H1 (cell line): Measurements from ENCODE around the gene CNTN5. TPM values are rescaled to one million over a fixed set of nuclear protein-coding genes. Genes with fewer than 3 reads are reported as not detected.

Experiments
- CTCF ChIA-PET: fragments of 300-600 bp; sonication (Branson Sonifier 250); formaldehyde crosslinking; loops from one replicate; lab custom pipeline; 2021; ENCODE audit not compliant: partially characterized antibody; lab: Charles Lee
- POLR2A ChIA-PET: fragments of 300-600 bp; sonication (Branson Sonifier 250); formaldehyde crosslinking; loops from one replicate; lab custom pipeline; 2021; ENCODE audit warnings: inconsistent platforms; ENCODE audit not compliant: partially characterized antibody; lab: Charles Lee
- DNase-seq, 2 experiments: peaks; one replicate each; pipeline versions ENCODE4 v3.0.0 to v3.0.0-alpha.2; 2010 to 2022; ENCODE audit warnings: low spot score in 2 of 2, low read depth in 1 of 2, mixed read lengths in 1 of 2
- FAIRE-seq: peaks from 2 replicates; lab custom pipeline; 2011; peaks lifted over from hg19 to GRCh38; lab: Jason Lieb, UNC
- H2AFZ ChIP-seq: 2 replicates; pipeline ENCODE4 v1.8.1; 2012; ENCODE audit warnings: low read length, inconsistent platforms
- H2AK5ac ChIP-seq: 2 replicates; pipeline ENCODE4 v1.6.1; 2013; ENCODE audit warnings: low read depth, low read length
- H2BK120ac ChIP-seq: replicated peaks from 2 replicates; pipeline ENCODE3; 2013; ENCODE audit warnings: low read depth, low read length, inconsistent platforms
- H2BK12ac ChIP-seq: 2 replicates; pipeline ENCODE4 v1.6.1; 2013; ENCODE audit warnings: low read depth, low read length
- H2BK15ac ChIP-seq: 2 replicates; pipeline ENCODE4 v1.6.1; 2013; ENCODE audit warnings: low read length
- H2BK20ac ChIP-seq: 2 replicates; pipeline ENCODE4 v1.6.1; 2013; ENCODE audit warnings: low read length
- H2BK5ac ChIP-seq: 2 replicates; pipeline ENCODE4 v1.6.1; 2013; ENCODE audit warnings: low read depth, low read length
- H3K14ac ChIP-seq: 2 replicates; pipeline ENCODE4 v1.6.1; 2013; ENCODE audit warnings: inconsistent platforms; ENCODE audit not compliant: insufficient read length
- H3K18ac ChIP-seq: 2 replicates; pipeline ENCODE4 v1.6.1; 2013; ENCODE audit warnings: low read length; ENCODE audit errors: extremely low read depth
- H3K23ac ChIP-seq: 2 replicates; pipeline ENCODE4 v1.6.1; 2013; ENCODE audit warnings: inconsistent platforms; ENCODE audit not compliant: insufficient read length
- H3K23me2 ChIP-seq: 2 replicates; pipeline ENCODE4 v1.6.1; 2013; ENCODE audit warnings: low read depth, low read length
- H3K27ac ChIP-seq: 2 replicates; pipeline ENCODE4 v1.6.1; 2011; ENCODE audit warnings: low read depth, low read length, inconsistent platforms
- H3K27me3 ChIP-seq, 4 experiments: replicated peaks in 1 of 4; 1 replicate in 1 of 4; 2 replicates in 3 of 4; pipeline versions ENCODE4 v1.6.1 to v1.8.1; 2011 to 2013; ENCODE audit warnings: low read length in 3 of 4, mild to moderate bottlenecking in 3 of 4, inconsistent platforms in 2 of 4, mixed read lengths in 2 of 4, moderate library complexity in 1 of 4; ENCODE audit not compliant: control insufficient read depth in 3 of 4, insufficient read depth in 3 of 4; ENCODE audit errors: extremely low read depth in 1 of 4
- H3K36me3 ChIP-seq, 4 experiments: 2 replicates each; pipeline versions ENCODE4 v1.6.1 to v1.8.1; 2011 to 2013; ENCODE audit warnings: mild to moderate bottlenecking in 4 of 4, low read length in 3 of 4, moderate library complexity in 2 of 4, control low read depth in 1 of 4, inconsistent platforms in 1 of 4; ENCODE audit not compliant: insufficient read depth in 4 of 4, control insufficient read depth in 2 of 4
- H3K4ac ChIP-seq: replicated peaks from 2 replicates; pipeline ENCODE3; 2013; ENCODE audit warnings: low read length, low read depth, mixed read lengths, inconsistent platforms; ENCODE audit not compliant: insufficient read length
- H3K4me1 ChIP-seq, 4 experiments: replicated peaks in 1 of 4; 1 replicate in 1 of 4; 2 replicates in 3 of 4; pipeline versions ENCODE4 v1.6.1 to v1.8.1; 2011 to 2013; ENCODE audit warnings: low read length in 3 of 4, inconsistent platforms in 2 of 4, mixed read lengths in 1 of 4; ENCODE audit not compliant: insufficient read depth in 4 of 4, control insufficient read depth in 3 of 4
- H3K4me2 ChIP-seq, 2 experiments: 2 replicates each; pipeline versions ENCODE4 v1.6.1 to v1.8.1; 2011 to 2013; ENCODE audit warnings: low read depth in 2 of 2, low read length in 2 of 2, control low read depth in 1 of 2, inconsistent platforms in 1 of 2, mild to moderate bottlenecking in 1 of 2; ENCODE audit not compliant: insufficient read depth in 1 of 2
- H3K4me3 ChIP-seq, 4 experiments: fragments of 200-600, 300-600 bp in 1 of 4; sonication (generic), shearing (Covaris generic), sonication (Bioruptor Twin) in 1 of 4; 2 replicates each; pipeline versions ENCODE4 v1.5.1 to v1.8.1; 2011 to 2016; ENCODE audit warnings: low read length in 4 of 4, low read depth in 3 of 4, control low read depth in 2 of 4, inconsistent platforms in 2 of 4, mild to moderate bottlenecking in 2 of 4, mixed read lengths in 1 of 4, moderate library complexity in 1 of 4; ENCODE audit not compliant: insufficient read depth in 2 of 4; ENCODE audit errors: extremely low read depth in 1 of 4
- H3K56ac ChIP-seq: replicated peaks from 2 replicates; pipeline ENCODE3; 2013; ENCODE audit warnings: low read depth, mild to moderate bottlenecking, mixed read lengths, low read length, inconsistent platforms; ENCODE audit not compliant: insufficient read length
- H3K79me1 ChIP-seq: 2 replicates; pipeline ENCODE4 v1.6.1; 2013; ENCODE audit warnings: low read depth, low read length, control low read depth
- H3K79me2 ChIP-seq, 2 experiments: 2 replicates each; pipeline versions ENCODE4 v1.6.1 to v1.8.1; 2012 to 2013; ENCODE audit warnings: low read length in 2 of 2, mild to moderate bottlenecking in 2 of 2, inconsistent platforms in 1 of 2; ENCODE audit not compliant: insufficient read depth in 2 of 2, control insufficient read depth in 1 of 2
- H3K9ac ChIP-seq, 4 experiments: replicated peaks in 1 of 4; 1 replicate in 1 of 4; 2 replicates in 3 of 4; pipeline versions ENCODE4 v1.6.1 to v1.8.1; 2011 to 2013; ENCODE audit warnings: low read depth in 3 of 4, low read length in 3 of 4, control low read depth in 2 of 4, mild to moderate bottlenecking in 2 of 4, moderate library complexity in 2 of 4, inconsistent platforms in 1 of 4; ENCODE audit errors: extremely low read depth in 1 of 4
- H3K9me3 ChIP-seq, 2 experiments: 2 replicates each; pipeline versions ENCODE4 v1.6.1 to v1.8.1; 2012 to 2013; ENCODE audit warnings: mild to moderate bottlenecking in 2 of 2, moderate library complexity in 2 of 2, control low read depth in 1 of 2, inconsistent platforms in 1 of 2, low read depth in 1 of 2, low read length in 1 of 2, mixed read lengths in 1 of 2; ENCODE audit not compliant: insufficient read depth in 2 of 2
- H4K20me1 ChIP-seq, 2 experiments: replicated peaks in 1 of 2; 2 replicates each; pipeline versions ENCODE3 to v1.8.1; 2011 to 2013; ENCODE audit warnings: inconsistent platforms in 2 of 2, low read length in 2 of 2, mild to moderate bottlenecking in 1 of 2; ENCODE audit not compliant: insufficient read depth in 2 of 2, control insufficient read depth in 1 of 2
- H4K5ac ChIP-seq: 2 replicates; pipeline ENCODE4 v1.6.1; 2013; ENCODE audit warnings: low read length, low read depth, mixed read lengths, inconsistent platforms; ENCODE audit not compliant: insufficient read length
- H4K8ac ChIP-seq: 2 replicates; pipeline ENCODE4 v1.8.0; 2013; ENCODE audit warnings: mild to moderate bottlenecking, moderate library complexity, low read length, inconsistent platforms; ENCODE audit not compliant: insufficient read depth; ENCODE audit errors: extremely low read depth
- H4K91ac ChIP-seq: replicated peaks from 2 replicates; pipeline ENCODE3; 2013; ENCODE audit warnings: low read length, mixed read lengths, inconsistent platforms; ENCODE audit not compliant: insufficient read length
- BACH1 ChIP-seq: IDR thresholded peaks from 2 replicates; pipeline ENCODE4 v1.6.1; 2012; ENCODE audit warnings: low read length, improper control_type of control experiment
- CREB1 ChIP-seq: IDR thresholded peaks from 2 replicates; pipeline ENCODE4 v1.6.1; 2012; ENCODE audit warnings: inconsistent platforms
- HDAC2 ChIP-seq, 2 experiments: fragments of 300-600 bp in 1 of 2; sonication (generic) in 1 of 2; IDR thresholded peaks; 2 replicates each; pipeline ENCODE4 v1.6.1; 2011 to 2012; ENCODE audit warnings: low read depth in 2 of 2, low read length in 2 of 2, mild to moderate bottlenecking in 2 of 2, moderate library complexity in 2 of 2, borderline replicate concordance in 1 of 2, inconsistent platforms in 1 of 2
- WGBS, 2 experiments: shearing (Covaris generic) in 1 of 2; methylation state at CpG; one replicate each; pipeline versions ENCODE4 v1.1.6 to v1.1.7; 2013 to 2015; ENCODE audit warnings: low lambda C conversion rate in 2 of 2, mixed read lengths in 2 of 2, inconsistent platforms in 1 of 2, low coverage in 1 of 2, missing lambda C conversion rate in 1 of 2; ENCODE audit not compliant: insufficient replicate concordance in 2 of 2, insufficient coverage in 1 of 2, insufficient read length in 1 of 2; ENCODE audit errors: extremely low coverage in 1 of 2, missing lambda C conversion rate in 1 of 2; 5-methylcytosine and 5-hydroxymethylcytosine counted together
- polyA plus RNA-seq, 7 experiments: library from polyadenylated mRNA; depleted of rRNA in 3 of 7; stranded (reverse) in 5 of 7; unstranded in 2 of 7; fragments of >200 nt in 5 of 7; fragments of 200-250 nt in 2 of 7; gene quantifications; 1 replicate in 5 of 7; 2 replicates in 1 of 7; 4 replicates in 1 of 7; pipeline versions ENCODE4 v1.2.1 to v1.2.3, GENCODE V29; 2011 to 2013; ENCODE audit warnings: missing spikeins in 2 of 7, mixed read lengths in 2 of 7
- total RNA-seq: library from RNA; stranded (reverse); fragmentation: NEBNext Ultra II Directional; extraction: Animal tissue kit (Norgen Biotek cat#: 25700); gene quantifications from 2 replicates; pipeline ENCODE4 v1.2.1, GENCODE V29; 2021

The CNTN5 gene
- total and polyA plus RNA-seq, 2 of the 8 experiments (the other 6 are each of a cell fraction or from before 2014, with no cell fraction given): not detected

DNA sequence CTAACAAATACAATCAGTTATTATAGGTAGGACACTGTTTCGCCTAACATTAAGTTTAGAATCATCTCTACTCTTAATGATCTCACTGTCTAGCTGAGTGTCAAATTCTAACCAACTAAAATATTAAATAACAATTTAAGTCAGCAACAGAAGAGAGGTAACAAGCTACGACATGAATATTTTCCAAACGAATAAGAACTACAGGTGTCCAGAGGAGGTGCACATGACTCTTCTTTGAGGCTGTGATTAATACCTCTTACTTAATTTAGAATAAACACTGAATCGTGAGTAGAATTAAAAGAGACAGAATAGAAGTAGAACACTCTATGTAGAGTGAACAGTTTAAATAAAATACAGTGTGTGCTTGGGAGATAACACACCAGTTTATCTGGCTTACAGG lies 1047.4 kb downstream of the CNTN5 start:
- H2BK5ac ChIP-seq: no peak overlapping the region
- no peak overlapping the region for H3K4ac ChIP-seq
- CTCF ChIA-PET: no interaction called here
- H4K91ac ChIP-seq: no peak overlapping the region
- H3K14ac ChIP-seq: no peak overlapping the region
- H3K36me3 ChIP-seq: no peaks in the 10 kb centered on the region
- no peaks in the 10 kb centered on the region for H3K79me2 ChIP-seq
- POLR2A ChIA-PET: no interaction called here
- no peak overlapping the region for H3K27ac ChIP-seq
- H3K4me3 ChIP-seq: no peak overlapping the region
- H4K8ac ChIP-seq: no peak overlapping the region
- no peak for FAIRE-seq
- no peak overlapping the region for H2BK20ac ChIP-seq
- H3K27me3 ChIP-seq: no peaks in the 10 kb centered on the region
- H2AFZ ChIP-seq: no peak overlapping the region
- no peak for TF ChIP-seq HDAC2 (IDR thresholded peaks at IDR 0.05; ENCODE audit: borderline replicate concordance in 1 of 2, low read depth in 2 of 2, low read length in 2 of 2)
- no peak for TF ChIP-seq CREB1
- TF ChIP-seq BACH1: no peak
- no peak overlapping the region for H2BK120ac ChIP-seq
- no peak overlapping the region for H2BK12ac ChIP-seq
- peaks cover 0 to 5% (median 2%) of the 10 kb centered on the region in 4 experiments; a peak in 3 of 7 replicates for H3K4me1 ChIP-seq
- no peaks in the 10 kb centered on the region; the same call in 1 of the 2 replicates for H3K23me2 ChIP-seq
- H3K9ac ChIP-seq: no peak overlapping the region
- no peak overlapping the region for H3K4me2 ChIP-seq
- no peaks in the 10 kb centered on the region for H4K20me1 ChIP-seq
- no peaks in the 10 kb centered on the region for H3K9me3 ChIP-seq
- no peak for DNase-seq
- no peak overlapping the region for H3K18ac ChIP-seq
- H3K56ac ChIP-seq: no peak overlapping the region
- H2AK5ac ChIP-seq: no peak overlapping the region
- no peak overlapping the region for H3K23ac ChIP-seq
- 89% methylated on average over 4 of the region's 4 CpGs; no CpG with 5 or more reads in 1 of the 2 experiments for WGBS, 2 experiments
- no peak overlapping the region for H4K5ac ChIP-seq
- H2BK15ac ChIP-seq: no peak overlapping the region
- no peaks in the 10 kb centered on the region for H3K79me1 ChIP-seq
